Tracheal epithelial cell (primary cell): ENCODE measurements around the gene ATE1. TPM values are rescaled to one million over a fixed set of nuclear protein-coding genes. Genes with fewer than 3 reads are reported as not detected.

ENCODE experiments used
- total RNA-seq: library from RNA; depleted of rRNA; stranded (reverse); fragments of >200 nt; gene quantifications from 2 replicates; pipeline ENCODE4 v1.2.1, GENCODE V29; 2014

ATE1 gene
- 21.7 and 31.3 TPM in 2 replicates for total RNA-seq

DNA sequence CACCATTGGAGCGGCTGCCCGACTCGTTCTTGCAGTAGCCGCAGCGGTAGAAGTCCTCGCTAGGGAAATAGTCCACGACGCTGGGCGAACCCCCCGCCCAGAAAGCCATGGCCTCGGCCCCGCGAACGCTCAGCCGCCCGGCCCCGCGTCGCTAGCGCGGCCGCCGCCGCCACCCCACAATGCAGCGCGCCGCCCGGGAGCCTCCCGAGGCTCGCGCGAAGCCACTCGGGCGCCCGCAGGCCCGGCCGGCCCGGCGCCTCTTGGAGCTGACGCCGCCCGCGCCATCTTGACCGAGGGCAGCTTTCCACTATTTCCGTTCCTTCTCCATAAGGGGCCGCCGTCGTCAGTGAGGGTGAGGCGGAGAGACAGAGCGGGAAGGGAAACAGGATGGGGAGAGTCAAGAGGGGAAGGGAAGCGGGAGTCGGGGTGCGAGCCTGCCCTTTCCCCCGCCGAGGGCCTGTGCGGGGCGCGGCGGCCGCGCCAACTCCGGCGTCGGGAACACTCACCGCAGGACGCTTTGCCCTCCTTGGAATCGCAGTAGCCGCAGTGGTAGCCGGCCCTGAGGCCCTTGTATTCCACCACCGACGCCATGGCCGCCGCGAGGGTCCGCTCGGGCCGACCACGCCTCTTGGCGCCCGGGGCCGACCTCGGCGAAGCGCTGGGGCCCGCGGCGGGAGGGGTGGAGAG is at the start of gene ATE1:
Gene ATE1, minus strand, starts transcription at position 191 of the 687 bp plus-strand sequence. Its CDS starts 82 bp downstream, at position 109.

DNA sequence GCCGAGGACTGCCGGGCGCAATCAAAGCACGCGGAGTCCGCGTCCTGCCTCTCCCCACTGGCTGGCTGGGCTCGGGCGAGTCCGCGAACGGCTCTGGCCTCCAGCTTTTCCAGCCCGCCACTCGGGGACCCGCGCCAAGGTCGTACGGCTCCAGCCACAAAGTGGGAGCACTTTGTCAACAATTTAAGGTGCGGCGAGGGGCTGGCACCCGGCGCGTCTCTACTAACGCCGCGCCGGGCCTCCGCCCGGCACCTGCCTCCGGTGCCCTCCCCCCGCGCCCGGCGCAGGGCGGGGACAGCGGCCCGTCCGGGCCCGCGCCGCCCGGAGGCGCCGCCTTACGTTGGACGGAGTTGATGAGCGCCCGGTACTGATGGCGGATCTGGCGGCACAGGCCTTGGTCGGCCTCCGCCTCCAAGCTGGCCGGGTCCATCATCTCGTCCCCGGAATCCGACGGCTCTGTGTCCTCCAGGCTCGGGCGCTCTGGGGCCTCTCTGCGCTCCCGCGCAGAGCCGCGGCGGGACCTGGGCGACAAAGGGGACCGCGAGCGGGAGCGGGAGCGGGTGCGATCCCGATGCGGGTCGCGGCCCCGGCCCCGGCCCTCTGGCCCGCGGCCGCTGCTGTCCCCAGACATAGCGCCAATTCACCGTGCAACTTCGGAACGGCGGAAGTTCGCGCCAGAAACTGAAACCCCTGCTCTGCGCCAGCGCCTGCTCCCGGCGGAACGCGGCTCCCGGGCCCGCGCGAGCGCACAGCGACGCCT is 46.9 kb upstream of the ATE1 start, which contains the start of gene NSMCE4A:
Gene NSMCE4A, minus strand, starts transcription at position 683 of the 760 bp plus-strand sequence. Its CDS starts 52 bp downstream, at position 631.

Other genes with a start within 250 kb of the ATE1 start
- gene NSMCE4A, start 47.2 kb upstream of the ATE1 start, total RNA-seq = 29.0 and 30.6 TPM in 2 replicates
- gene TACC2, start 61.1 kb upstream of the ATE1 start, total RNA-seq = 7.0 and 14.7 TPM in 2 replicates